GM12864 (cell line): ENCODE results near the gene TCP11L2.

Experiments
- DNase-seq: peaks from one replicate; pipeline ENCODE4 v3.0.0-alpha.2; 2011; ENCODE audit warnings: low read depth
- H3K4me3 ChIP-seq: 2 replicates; pipeline ENCODE4 v1.5.1; 2011; ENCODE audit warnings: mild to moderate bottlenecking, low read depth, low read length, control low read depth
- TF ChIP-seq, protein P1 (sequence below): IDR thresholded peaks from 2 replicates; pipeline ENCODE4 v1.5.1; 2011; ENCODE audit warnings: low read depth, mild to moderate bottlenecking, moderate library complexity, low read length, control low read depth, inconsistent platforms; ENCODE audit errors: missing control alignments

TCP11L2 gene

DNA sequence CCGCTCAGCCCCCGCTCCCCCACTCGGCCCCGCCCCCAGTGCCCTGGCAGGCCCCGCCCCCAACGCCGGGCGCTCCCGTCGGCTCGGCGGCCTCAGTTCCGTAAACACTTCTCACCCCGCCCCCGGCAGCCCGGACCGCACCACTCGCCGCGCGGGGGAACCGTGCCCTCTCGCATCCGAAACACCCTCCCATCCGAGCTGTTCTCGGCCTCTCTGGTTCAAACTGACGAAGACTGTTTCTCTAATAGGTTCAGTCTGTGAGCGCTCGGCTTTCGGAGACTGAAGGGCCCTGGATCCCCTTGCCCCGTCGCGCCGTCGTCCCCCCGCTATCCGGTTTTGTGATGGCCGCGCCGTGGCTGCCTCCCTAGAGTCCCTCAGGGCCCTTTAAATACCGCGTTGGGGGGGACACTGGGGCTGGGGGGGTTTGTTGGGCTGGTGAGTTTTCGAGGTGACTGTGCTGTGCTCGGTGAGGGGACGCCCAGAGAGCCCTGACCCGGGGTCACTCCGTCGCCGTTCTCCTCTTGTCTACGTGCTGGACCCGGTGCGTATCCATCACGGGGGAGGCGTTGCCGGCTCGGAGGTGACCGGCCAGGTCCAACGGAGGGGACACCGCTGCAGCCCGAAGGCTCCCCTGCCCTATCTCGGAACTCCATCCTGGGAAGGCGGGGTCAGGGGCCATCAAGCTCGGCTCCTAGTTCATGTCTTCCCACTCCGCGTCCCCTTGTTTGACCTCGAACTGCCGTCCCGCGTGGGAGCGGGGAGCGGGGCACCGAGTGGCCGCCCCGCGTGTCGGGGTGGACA, at the start of gene TCP11L2:
TSS of gene TCP11L2 (plus strand) at position 333 of the 801 bp plus-strand sequence. CDS start 8,343 bp downstream, outside the sequence.
- peak; percentile 29 for DNase-seq
- peak within 1 kb of the TSS; percentile 84 for H3K4me3 ChIP-seq
- TF ChIP-seq, protein P1, sequence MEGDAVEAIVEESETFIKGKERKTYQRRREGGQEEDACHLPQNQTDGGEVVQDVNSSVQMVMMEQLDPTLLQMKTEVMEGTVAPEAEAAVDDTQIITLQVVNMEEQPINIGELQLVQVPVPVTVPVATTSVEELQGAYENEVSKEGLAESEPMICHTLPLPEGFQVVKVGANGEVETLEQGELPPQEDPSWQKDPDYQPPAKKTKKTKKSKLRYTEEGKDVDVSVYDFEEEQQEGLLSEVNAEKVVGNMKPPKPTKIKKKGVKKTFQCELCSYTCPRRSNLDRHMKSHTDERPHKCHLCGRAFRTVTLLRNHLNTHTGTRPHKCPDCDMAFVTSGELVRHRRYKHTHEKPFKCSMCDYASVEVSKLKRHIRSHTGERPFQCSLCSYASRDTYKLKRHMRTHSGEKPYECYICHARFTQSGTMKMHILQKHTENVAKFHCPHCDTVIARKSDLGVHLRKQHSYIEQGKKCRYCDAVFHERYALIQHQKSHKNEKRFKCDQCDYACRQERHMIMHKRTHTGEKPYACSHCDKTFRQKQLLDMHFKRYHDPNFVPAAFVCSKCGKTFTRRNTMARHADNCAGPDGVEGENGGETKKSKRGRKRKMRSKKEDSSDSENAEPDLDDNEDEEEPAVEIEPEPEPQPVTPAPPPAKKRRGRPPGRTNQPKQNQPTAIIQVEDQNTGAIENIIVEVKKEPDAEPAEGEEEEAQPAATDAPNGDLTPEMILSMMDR, result no peak

DNA sequence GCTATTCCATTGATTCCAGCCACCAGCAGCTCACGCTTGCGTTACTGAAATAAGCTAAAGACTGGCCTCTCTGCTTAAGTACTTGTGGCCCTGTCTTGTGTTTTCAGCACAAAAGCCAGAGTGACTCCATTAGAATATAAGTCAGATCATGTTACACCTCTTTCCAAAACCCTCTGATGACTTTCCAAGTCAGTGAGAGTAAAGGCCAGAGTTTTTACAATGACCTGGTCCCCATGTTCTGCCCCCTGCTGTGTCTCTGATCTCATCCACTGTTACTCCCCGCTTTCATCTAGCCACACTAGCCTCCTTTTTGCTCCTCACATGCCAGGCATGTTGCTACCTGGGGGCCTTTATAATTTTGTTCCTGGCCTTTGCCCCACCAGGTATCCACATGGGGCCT, 47.8 kb upstream of the TCP11L2 start:
- no peak overlapping the region for H3K4me3 ChIP-seq
- TF ChIP-seq, protein P1, result no peak
- DNase-seq, result no peak

DNA sequence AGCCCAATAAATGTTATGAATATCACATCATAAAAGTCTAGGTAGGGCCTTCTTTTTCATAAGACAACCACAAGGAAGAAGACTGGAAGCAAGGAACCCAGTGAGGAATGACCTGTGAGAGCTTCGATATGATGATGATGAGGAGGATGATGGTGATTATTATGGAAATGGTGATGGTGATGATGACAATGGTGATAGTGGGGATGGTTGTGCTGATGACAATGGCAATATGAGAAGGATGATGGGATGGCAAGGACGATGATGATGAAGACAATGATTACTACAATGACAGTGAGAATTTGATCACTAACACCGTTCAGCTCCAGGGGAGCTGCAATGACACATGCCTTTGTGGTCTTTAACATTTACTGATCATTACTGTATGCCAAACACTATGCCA, 47.0 kb upstream of the TCP11L2 start:
- no peak overlapping the region for H3K4me3 ChIP-seq
- TF ChIP-seq, protein P1, result no peak
- DNase-seq, result no peak

DNA sequence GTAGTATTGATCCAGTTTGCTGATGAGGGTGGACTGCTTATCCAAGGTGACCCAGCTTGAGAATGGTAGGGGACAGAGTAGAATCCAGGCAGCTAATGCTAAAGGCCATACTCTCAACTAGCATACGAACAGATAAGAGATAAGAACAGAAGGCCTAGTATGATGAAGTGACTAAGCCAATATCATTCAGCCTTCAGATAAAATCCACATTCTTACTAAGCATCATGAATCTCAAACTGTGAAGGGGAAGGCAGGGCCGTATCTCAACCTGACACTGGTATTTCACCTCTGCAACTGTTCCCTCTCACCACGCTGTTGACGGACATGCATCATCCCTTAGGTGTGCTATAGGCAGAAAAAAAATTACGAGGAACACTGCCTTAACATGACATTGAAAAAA, 46.6 kb upstream of the TCP11L2 start:
- TF ChIP-seq, protein P1, result no peak
- no peak overlapping the region for H3K4me3 ChIP-seq
- no peak for DNase-seq

DNA sequence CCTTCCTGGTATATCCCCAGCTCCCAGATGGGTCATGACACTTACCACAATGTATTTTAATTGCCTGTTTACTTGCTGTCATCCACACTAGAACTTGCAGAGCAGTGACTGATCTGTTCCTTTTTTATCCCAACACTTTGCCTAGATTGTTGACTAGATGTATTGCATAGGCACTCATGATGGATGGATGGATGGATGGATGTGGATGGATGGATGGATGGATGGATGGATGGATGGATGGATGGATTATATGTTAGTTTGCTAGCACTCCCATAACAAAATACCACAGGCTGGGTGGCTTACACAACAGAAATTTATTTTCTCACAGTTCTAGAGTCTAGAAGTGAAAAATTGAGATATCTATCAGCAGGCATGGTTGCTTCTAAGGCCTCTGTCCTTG, 46.0 kb upstream of the TCP11L2 start:
- TF ChIP-seq, protein P1, result no peak
- no peak for DNase-seq
- no peak overlapping the region for H3K4me3 ChIP-seq

DNA sequence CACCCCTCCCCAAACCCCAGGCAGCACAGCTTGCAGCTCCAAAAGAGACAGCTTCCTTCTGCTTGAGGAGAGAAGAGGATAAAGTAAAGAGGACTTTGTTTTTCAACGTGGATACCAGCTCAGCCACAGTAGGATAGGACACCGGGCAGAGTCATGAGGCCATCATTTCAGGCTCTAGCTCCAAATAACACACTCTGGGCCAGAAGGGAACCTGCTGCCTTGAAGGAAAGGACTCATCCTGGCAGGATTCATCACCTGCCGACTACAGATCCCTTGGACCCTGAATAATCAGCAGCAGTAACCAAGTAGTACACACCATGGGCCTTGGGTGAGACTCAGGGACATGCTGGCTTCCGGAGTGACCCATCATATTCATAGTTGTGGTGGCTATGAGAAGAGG, 44.3 kb upstream of the TCP11L2 start:
- no peak for DNase-seq
- no peak overlapping the region for H3K4me3 ChIP-seq
- TF ChIP-seq, protein P1, result no peak

DNA sequence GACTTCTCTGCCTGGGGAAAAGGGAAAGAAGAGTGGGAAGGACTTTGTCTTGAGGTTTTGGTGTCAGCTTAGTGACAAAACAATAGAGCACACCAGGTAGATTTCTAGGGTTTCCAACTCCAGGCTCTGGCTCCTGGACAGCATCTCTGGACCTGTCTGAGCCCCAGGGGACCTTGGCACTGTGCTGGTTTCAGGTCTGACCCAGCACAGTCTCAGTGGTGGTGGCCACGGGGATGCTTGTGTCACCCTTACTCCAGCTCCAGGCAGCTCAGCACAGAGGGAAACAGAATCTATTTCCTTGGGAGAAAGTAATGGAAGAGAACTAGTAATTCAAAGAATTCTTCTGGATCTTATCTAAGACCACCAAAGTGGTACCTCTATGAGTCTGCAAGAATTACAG, 43.6 kb upstream of the TCP11L2 start:
- no peak for DNase-seq
- TF ChIP-seq, protein P1, result no peak
- H3K4me3 ChIP-seq, result no peak overlapping the region
